CD4-positive, alpha-beta T cell treated with Interleukin-10 for 1 hour (primary cell): ENCODE data around the gene ADCY7.

Experiments
- DNase-seq: peaks from one replicate; pipeline ENCODE4 v3.0.0-alpha.2; 2020

Gene ADCY7

DNA sequence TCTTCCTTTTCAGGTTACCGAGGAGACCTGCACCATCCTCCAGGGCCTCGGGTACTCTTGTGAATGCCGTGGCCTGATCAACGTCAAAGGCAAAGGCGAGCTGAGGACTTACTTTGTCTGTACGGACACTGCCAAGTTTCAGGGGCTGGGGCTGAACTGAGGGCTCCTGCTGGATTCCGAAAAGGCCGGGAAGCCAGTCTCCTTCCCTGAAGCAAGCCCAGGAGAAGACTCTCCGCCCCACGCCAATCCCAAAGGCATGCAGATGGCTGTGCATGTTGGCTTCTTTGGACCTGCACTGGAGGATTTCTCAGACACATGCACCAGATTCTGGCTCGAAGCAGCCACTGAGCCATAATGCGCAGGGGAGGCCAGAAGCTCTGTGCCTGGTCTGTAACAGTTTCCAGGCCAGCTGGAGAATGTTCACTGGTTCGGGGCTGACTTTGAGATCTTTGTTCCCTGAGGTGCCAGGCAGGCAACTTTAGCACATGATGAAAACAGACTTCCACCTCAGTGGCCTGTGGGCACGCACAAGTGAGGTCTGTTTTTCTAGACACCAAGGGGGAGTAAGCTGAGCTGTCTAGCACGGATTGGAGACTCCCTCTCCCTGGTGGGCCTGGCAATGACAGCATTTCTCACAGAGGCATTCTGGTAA is 49.1 kb downstream of the ADCY7 start:
- DNase-seq = no peak

DNA sequence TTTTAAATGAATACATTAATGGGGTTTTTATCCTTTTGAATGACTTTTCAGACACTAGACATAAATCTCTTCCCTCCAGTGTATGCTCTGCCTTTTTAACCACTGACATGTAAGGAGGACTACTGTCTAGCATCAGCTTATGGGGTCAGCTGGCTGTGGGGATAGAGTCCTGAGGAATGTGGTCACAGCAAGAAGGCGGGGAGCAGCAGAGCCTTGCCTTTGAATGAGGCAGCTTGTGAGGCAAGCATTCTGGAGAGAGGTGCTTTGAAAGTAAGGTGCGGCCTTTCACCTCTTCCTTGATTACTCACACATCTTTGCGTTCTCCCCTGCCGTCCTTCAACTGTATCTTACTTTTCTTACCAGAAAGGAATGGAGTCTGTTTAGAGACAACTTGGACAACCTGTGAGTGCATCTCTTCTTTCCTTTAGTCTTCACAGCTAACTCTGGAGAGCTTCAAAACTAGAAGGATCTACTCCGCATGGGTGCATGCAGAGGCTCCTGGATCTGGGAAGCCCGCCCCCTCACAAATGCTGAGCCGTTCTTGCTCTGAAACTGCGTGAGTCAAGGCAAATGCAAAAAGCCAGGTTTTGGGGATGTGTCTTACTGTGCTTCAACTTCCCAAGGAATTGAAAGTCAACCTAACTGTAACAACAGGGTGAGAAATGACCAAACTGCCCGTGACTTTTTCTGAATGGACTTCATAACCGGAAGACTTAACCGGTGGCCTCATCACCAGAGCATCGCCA is 49.9 kb downstream of the ADCY7 start:
- no peak for DNase-seq

DNA sequence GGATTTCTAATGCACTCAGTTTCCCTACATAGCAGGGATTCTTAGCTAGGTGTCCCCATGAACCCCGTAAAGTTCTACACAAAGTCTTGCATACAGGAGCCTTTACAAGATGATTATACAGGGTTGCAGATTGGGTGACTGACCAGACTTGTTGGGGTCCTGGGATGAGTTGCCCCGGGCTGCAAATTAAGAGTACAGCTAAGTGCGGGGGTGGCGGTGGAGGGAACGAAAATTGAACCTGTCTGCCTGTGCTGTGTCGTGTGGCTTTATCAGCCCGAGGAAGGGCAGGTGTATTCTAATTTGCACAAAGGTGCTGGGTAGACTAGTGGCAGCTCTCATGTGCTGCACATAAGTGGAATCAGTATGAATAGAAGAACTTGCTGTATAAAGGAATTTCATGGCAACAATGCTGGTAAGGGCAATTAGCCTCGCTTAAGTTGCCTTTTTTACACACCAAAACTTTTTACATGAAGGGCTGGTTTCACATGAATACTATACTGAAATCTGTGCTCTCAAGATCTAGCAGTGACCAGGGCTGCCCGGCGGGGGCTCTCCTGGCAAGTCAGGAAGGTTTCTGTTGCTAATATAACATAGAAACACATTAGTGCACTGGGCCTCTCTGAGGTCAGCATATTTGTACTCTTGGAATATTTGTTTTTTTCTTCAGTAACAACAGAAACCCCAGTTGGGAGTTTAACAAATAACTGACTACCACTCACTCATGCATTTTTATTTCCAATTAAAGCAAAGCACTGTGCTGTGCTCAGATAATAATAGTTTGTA is 50.7 kb downstream of the ADCY7 start:
- no peak for DNase-seq

DNA sequence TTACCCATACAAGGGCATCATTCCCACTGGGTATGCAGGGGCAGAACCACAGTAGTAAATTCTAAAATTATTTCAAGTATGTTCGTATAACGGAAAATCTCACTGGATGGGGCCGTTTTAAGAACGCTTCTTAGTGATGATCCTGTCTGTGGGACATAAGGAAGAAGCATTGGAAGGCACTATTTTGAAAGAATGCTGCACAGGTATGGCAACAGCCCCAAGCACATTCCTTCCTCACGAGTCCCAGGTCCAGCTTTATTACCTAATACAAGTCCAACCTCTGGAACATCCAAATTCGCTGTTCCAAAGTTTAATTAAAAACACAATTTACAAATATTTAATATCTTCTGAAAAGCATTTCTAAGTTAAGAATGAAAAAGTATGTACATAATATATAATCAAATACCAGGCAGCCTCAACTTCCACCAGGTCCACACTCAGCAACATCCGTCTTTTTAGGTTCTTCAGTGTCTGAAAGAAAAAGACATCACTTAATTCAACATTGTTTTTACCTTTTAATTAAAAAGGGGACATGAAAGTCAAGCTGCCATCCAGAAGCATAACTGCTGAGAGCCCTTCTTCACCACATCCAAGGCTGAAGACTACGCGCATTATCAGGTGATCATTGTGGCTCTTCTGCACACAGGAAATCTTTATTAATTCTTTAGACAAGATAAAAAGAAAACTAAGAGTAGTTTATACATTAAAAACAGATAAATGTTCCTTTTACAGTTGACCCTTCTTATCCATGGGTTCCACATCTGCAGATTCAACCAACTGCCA is 52.6 kb downstream of the ADCY7 start:
- DNase-seq = peak; percentile 12

DNA sequence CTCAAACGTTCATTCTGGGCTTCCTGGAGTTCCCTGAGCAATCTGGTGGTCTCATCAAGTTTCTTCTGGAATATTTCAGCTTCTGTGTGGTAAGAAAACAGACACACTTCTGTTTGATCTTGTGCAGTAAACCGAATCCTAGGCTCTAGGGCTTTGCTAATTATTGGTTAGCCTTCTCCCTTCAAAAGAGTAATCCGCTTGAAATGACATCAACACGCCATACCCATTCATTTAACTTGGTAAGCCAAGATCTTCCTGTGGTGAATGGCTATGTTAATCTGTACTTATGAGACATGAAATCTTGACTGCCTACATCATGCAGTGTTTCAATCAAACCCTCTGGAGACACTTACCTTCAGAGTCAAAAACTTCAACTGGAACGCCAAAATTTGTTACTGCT is 54.0 kb downstream of the ADCY7 start:
- DNase-seq = no peak

DNA sequence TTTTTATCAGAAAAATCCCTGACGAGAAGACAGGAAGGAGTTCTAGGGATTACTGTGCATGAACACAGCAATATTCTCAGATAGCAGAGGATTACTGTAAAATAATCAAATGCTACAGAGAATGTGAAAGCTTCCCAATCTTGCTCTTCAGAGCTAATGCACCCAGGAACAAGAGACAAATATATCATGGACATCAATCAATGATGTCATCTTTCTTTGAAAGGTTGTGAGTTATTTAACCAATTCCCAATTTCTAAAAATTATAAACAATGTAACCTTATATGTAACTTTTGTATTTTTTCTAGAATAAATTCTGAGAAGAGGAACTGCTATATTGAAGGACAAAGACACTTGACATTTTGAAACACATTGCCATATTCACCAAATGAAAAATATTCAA is 56.0 kb downstream of the ADCY7 start:
- DNase-seq = no peak

DNA sequence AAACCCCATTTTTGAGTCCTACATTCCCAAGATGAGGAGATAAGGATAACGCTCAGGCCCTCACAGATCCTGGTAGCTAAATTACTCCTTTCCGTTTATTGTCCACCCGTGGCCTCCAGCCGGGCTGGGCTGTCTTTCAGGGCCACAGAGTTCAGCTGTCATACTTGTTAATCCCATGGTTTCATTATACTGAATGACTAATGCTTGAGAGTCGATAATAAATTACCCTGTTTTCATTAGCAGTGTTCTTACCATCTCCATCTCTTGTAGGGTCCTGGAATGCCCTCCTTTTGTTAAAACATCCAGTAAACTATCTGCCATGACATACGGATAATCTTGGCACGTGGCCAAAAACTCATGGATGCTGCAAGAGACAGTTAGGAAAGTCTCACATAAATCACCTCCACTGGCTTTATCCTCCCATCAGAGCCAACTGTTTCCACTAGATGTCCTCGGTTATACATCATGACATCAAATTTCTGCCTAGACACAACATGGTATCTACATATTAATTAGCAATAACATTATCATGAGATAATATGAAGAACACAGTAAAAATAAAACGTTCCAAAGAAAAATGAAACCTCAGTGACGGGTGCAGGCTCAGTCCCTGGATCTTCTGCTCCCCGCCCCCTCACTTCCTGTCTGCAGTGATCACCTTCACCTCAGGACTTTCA is 57.1 kb downstream of the ADCY7 start:
- peak; percentile 20 for DNase-seq

- no peak for DNase-seq
Observed at GRCh38 chr16:50324345-50324744, 58.0 kb downstream of the ADCY7 start.

DNA sequence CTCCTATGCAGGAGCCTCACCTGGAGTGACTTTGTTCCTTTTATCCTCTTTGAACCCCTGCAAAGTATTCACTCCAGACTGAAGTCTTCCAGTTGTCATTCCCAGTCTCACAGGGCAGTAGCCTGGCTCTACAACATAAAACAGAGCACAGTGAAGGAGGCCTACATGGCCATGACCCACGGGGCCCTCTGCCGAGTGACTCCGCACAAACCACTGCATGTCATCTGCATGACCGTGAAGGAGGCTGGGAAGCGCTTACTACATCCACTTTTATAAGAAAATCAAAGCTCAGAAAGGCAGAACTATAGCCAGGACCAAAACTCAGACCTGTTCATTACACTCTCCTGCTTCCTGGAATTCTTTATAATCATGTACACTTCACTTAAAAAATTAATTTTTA is 59.9 kb downstream of the ADCY7 start:
- no peak for DNase-seq

DNA sequence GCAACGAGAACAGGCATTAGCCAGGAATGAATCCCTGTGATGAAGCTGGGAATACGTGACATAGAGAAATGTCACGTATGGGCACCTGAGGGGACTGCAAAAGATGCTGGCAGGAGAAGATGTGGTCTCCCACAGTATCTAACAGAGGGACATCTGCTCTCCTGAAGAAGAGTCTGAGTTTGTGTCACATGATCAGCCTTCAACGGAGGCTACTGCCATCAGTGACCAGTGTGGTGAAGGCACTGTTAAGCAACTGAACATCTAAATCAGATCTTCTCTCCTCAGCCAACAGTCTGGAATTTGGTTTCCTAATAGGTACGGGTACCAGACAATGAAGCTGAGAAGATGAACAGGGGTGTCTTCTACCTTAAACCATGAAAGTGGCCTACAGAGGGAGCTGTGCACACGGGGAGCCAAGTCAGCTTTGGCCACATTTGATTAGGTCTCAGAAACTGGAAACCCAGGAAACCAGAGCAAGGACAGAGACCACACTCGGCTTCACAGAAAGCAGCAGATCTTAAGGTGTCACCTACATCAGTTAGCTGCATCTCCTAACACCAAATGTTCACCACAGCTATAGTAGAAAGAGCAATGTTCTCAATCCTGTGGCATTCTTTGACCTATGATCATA is 60.6 kb downstream of the ADCY7 start:
- DNase-seq = peak; percentile 82

DNA sequence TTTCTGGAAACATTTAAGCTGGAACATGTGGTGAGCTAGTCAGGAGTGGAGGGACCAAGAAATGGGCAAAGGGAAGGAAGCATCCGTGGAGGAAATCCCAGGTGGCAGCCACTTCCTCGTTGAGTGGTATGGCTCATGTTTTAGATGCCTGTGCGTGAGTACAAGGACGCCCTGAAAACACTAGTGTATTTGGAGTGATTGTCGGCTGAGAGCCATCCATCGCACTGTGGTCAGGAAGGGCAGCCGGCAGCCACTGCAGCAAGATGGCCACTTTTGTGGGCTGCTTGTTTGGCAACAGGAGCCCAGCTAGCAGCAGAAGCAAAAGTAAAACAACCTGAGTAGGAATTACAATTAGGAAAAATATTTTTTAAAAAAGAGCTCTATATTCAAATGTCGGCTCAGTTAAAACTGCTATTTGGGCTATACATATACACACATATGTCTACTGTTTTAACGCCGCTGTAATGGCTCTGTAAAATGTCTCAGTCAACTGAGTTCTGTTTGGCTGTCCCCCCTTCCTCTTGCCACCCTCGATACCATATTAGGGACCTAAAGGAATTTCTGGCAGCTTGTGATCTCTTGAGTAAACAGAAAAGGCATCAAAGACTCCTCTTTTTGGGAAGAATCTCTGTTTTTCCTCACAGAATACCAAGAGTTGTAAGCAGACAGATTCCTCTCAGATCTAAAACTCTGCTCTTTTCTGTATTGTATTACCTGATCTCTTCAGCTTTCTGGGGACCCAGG is 63.3 kb downstream of the ADCY7 start:
- DNase-seq = no peak

- DNase-seq = no peak
Observed at GRCh38 chr16:50331570-50331969, 65.2 kb downstream of the ADCY7 start.

DNA sequence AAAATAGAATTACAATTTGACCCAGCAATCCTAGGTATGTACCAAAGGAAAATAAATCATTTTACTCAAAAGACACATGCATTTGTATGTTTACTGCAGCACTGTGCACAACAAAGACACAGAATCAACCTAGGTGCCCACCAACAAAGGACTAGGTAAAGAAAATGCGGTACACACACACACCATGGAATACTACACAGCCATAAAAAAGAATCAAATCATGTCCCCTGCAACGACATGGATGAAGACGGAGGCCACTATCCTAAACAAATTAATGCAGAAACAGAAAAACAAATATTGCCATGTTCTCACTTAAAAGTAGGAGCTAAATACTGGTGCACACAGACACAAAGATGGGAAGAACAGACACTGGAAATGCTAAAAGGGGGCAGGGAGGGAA is 66.2 kb downstream of the ADCY7 start:
- no peak for DNase-seq

DNA sequence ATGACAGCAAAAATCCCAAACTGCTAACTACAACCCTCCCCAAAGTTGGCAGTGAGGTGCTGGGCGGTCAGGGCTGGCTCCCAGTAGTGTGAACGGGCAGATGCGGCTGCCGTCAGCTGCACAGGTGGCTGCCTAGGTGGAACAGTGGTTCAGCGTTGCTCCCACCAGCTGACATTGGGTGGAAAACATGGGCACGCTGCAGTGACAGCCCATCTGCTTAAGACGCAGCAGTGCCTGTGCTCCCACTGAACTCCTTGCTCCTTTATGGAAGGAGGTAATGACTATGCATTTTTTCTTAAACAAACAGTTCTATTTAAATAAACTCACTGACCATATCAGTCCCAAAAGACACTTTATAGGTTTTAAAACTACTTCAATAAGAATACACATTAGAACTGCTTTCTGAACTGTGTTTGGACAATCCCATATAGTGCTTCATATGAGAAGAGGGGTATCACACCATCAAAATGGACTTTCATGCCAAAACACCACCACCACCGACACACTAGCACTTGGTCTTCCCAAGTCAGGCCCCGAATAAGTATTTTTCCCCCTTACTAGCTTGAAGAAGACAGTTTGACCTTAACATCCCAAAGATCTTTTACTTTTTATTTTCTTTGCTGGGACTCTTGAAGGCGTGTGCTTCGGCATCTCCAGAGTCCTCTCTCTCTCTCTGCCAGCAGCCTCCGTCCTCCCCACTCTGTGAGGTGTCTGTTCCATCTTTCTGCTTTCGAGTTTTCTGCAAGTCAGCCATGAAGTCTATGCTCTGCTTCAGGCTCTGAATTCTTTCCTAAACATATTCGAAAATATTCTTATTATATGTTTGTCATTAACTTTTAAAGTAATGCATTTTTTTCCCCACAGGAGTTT is 68.0 kb downstream of the ADCY7 start:
- DNase-seq = no peak

DNA sequence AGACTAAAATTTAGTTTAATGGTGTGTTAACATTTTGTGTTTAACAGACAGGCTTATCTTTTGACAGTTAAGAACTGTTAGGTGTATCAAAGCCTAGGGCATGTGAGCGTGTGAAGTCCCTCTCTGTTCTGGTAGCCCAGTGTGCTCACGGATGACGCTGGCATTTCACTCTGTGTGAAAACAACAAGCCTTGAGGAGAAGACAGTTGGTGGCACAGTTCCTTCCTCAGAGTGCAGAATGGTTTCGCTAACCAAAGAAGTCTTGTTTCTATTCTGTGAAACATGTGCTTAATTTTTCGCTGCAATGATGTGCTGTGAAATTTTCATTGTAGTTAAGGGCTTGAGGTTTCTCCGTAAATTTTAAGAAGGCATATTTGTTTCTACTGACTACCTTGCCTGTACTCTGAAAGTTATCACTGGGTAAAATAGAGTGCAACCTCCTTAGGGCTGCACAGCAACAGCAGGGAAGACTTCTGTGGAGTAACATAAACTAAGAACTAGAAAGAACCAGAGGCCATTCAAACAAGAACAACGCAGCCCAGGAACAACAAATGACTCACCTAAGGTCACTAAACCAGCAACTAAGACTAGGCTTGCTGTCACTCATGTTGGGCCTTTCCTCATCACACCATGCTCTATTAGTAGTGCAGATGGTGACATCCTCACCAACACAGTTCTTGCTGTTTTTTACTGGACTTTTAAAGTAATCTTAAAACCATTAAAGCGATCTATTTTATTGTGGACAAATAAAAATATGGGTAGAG is 69.0 kb downstream of the ADCY7 start:
- peak; percentile 43 for DNase-seq

GRCh38 chr16:50336884-50337283 is 70.5 kb downstream of the ADCY7 start:
- no peak for DNase-seq

DNA sequence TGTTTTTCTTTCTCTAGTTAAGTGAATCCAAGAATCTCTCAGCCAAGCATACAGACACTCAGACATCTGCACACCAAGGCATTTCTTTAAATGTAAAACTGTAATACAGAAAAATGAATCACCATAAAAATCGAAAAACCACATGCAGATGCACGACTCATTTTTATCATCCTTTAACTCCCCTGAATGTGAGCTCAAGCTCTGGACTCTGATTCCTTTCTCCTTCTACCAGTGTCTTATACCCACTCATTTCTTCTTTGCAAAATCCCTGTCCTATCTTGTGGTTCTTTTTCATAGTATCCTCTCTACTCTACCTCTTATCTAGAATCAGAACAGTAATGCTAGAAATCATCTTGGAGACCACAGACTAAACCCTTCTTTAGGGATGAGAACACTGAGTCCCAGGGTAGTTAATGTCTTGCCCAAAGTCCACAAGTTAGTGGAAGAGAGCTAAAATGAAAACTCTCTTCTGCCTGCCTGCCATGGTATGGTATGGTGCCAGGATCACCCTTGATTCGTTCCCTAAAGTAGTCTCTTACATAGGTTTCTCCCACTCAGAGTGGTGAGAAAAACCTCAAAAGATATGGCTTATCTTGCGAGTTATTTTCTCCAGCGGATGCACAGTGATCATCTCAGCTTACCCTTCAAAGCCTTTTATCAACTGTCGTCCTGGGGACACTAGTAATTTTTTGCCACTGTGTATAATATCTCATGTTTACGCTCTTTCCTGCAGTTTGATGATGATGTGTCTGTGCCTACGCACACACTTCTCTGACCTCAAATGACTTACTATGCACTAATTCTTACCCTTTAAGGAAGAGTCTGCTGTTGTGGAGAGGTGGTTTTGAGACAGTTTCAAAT is 72.2 kb downstream of the ADCY7 start:
- peak; percentile 21 for DNase-seq

DNA sequence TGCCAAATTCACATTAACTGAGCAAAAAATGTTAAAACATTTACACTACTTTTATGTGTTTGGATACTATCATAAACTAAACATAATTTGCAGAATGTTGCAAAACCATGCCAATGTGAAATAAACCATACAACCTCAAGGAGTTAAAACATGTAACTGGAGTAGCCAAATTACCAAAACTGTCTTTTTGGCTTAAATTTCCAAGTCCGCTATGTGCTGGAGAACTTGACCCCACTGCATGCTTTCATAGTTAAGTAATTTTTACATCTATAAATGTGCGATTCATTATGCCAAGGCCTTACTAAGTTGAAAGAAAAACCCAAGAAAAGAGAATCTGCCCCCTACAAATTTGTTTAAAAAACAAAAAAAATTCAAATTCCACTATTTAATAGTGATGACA is 74.2 kb downstream of the ADCY7 start:
- no peak for DNase-seq
